Smooth muscle cell (in vitro differentiated cells): ENCODE data around the gene MTCL1. TPM values are rescaled to one million over a fixed set of nuclear protein-coding genes. Genes with fewer than 3 reads are reported as not detected.

Source experiments
- DNase-seq: peaks from one replicate; lab custom pipeline; 2025; ENCODE audit not compliant: unreplicated experiment; lab: John Stamatoyannopoulos, UW
- H2AFZ ChIP-seq: fragments of 200-600 bp; sonication (generic); 2 replicates; pipeline ENCODE4 v1.6.0; 2016; ENCODE audit warnings: antibody characterized with exemption, low read depth, mild to moderate bottlenecking
- H3F3A ChIP-seq: fragments of 200-600 bp; sonication (generic); 2 replicates; pipeline ENCODE4 v1.6.0; 2017; ENCODE audit warnings: antibody characterized with exemption, low read depth
- H3K27ac ChIP-seq: fragments of 200-600 bp; sonication (generic); 2 replicates; pipeline ENCODE4 v1.5.1; 2016; ENCODE audit warnings: low read depth, mild to moderate bottlenecking
- H3K27me3 ChIP-seq: fragments of 200-600 bp; sonication (generic); 2 replicates; pipeline ENCODE4 v1.6.1; 2016; ENCODE audit warnings: low read depth, mild to moderate bottlenecking
- H3K36me3 ChIP-seq: fragments of 200-600 bp; sonication (generic); 2 replicates; pipeline ENCODE4 v1.5.1; 2016; ENCODE audit warnings: low read depth
- H3K4me1 ChIP-seq: fragments of 200-600 bp; sonication (generic); 2 replicates; pipeline ENCODE4 v1.5.1; 2016; ENCODE audit warnings: low read depth
- H3K4me2 ChIP-seq: fragments of 200-600 bp; sonication (generic); 2 replicates; pipeline ENCODE4 v1.6.0; 2016; ENCODE audit warnings: mild to moderate bottlenecking
- H3K4me3 ChIP-seq: fragments of 200-600 bp; sonication (generic); 2 replicates; pipeline ENCODE4 v1.5.1; 2016; ENCODE audit warnings: mild to moderate bottlenecking
- H3K79me2 ChIP-seq: fragments of 200-600 bp; sonication (generic); 2 replicates; pipeline ENCODE4 v1.6.0; 2016; ENCODE audit warnings: low read depth, mild to moderate bottlenecking
- H3K9ac ChIP-seq: fragments of 200-600 bp; sonication (generic); 2 replicates; pipeline ENCODE4 v1.6.0; 2016; ENCODE audit warnings: low read depth
- H3K9me3 ChIP-seq: fragments of 200-600 bp; sonication (generic); replicated peaks from 2 replicates; pipeline ENCODE4 v1.5.1; 2016; ENCODE audit warnings: low read depth
- H4K20me1 ChIP-seq: fragments of 200-600 bp; sonication (generic); 2 replicates; pipeline ENCODE4 v1.6.0; 2016; ENCODE audit warnings: low read depth
- WGBS: methylation state at CpG from one replicate; pipeline ENCODE4 v1.1.7; 2016; ENCODE audit warnings: low lambda C conversion rate; 5-methylcytosine and 5-hydroxymethylcytosine counted together
- polyA plus RNA-seq: library from polyadenylated mRNA; unstranded; fragments of >200 nt; fragmentation: Nextera tagmentation; extraction: Ambion mirVana; gene quantifications from 2 replicates; pipeline ENCODE4 v1.2.1, GENCODE V29; 2016
- total RNA-seq: library from RNA; depleted of rRNA; stranded (reverse); fragments of >200 nt; gene quantifications from 2 replicates; pipeline ENCODE4 v1.2.3, GENCODE V29; 2014
- TF ChIP-seq, protein P1 (sequence below): fragments of 200-600 bp; sonication (generic); IDR thresholded peaks from 2 replicates; pipeline ENCODE4 v1.5.1; 2017; ENCODE audit warnings: borderline replicate concordance, mild to moderate bottlenecking, antibody characterized with exemption; ENCODE audit not compliant: insufficient read depth, poor library complexity, severe bottlenecking

Gene MTCL1
- total and polyA plus RNA-seq, 2 experiments from 2014 or later = 5.5 to 15.2 TPM

DNA sequence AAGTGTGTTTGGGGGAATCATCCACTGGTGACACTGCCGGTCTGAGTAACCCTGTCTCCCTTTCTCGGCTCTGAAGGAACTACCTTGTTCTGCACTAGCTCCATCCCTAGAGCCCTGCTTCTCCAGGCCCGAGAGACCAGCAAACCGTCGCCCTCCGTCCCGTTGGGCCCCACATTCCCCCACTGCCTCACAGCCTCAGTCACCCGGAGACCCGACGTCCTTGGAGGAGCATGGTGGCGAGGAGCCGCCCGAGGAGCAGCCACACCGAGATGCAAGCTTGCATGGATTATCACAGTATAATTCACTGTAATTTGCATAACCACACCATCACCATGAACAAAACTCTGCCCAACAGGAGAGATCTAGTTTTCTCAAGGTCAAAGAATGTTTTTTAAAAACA is 126.2 kb downstream of the MTCL1 start:
- no peaks in the 10 kb centered on the region for H3F3A ChIP-seq
- DNase-seq = no peak

DNA sequence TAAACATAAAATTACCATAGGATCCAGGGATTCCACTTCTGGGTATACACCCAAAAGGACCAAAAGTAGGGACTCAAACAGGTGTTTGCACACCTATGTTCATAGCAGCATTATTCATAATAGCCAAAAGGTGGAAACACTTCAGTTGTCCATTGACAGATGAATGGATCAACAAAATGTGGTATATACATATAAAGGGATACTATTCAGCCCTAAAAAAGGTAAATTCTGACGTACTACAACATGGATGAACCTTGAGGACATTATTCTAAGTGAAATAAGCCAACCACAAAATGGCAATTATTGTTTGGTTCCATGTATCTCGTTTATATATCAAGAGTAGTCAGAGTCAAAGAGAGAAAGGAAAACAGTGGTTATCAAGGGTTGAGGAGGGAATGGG is 128.1 kb downstream of the MTCL1 start:
- Histone ChIP-seq H3K4me3 (no peak overlapping the region), H3K27me3 (no peaks in the 10 kb centered on the region), H3K79me2 (no peaks in the 10 kb centered on the region), H4K20me1 (no peaks in the 10 kb centered on the region), H3K4me1 (no peaks in the 10 kb centered on the region), H3F3A (no peaks in the 10 kb centered on the region), H3K9me3 (no peaks in the 10 kb centered on the region), H3K9ac (no peak overlapping the region), H3K4me2 (no peak overlapping the region), H3K27ac (no peak overlapping the region), H2AFZ (no peak overlapping the region), H3K36me3 (no peaks in the 10 kb centered on the region)
- WGBS = 91% methylated on average over 2 of the region's 2 CpGs
- DNase-seq = no peak
- TF ChIP-seq, protein P1, sequence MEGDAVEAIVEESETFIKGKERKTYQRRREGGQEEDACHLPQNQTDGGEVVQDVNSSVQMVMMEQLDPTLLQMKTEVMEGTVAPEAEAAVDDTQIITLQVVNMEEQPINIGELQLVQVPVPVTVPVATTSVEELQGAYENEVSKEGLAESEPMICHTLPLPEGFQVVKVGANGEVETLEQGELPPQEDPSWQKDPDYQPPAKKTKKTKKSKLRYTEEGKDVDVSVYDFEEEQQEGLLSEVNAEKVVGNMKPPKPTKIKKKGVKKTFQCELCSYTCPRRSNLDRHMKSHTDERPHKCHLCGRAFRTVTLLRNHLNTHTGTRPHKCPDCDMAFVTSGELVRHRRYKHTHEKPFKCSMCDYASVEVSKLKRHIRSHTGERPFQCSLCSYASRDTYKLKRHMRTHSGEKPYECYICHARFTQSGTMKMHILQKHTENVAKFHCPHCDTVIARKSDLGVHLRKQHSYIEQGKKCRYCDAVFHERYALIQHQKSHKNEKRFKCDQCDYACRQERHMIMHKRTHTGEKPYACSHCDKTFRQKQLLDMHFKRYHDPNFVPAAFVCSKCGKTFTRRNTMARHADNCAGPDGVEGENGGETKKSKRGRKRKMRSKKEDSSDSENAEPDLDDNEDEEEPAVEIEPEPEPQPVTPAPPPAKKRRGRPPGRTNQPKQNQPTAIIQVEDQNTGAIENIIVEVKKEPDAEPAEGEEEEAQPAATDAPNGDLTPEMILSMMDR = no peak

More for the DNA sequence above, 126.2 kb downstream of the MTCL1 start:
- H3K4me1 ChIP-seq = no peaks in the 10 kb centered on the region
- H3K9me3 ChIP-seq = no peaks in the 10 kb centered on the region
- no peaks in the 10 kb centered on the region for H3K27me3 ChIP-seq
- no peak overlapping the region for H3K4me2 ChIP-seq
- no peaks in the 10 kb centered on the region for H3K36me3 ChIP-seq
- no peak overlapping the region for H3K4me3 ChIP-seq
- TF ChIP-seq, protein P1 = no peak
- H3K9ac ChIP-seq = no peak overlapping the region
- peak overlapping the region; percentile 17 for H3K27ac ChIP-seq
- 94% methylated on average over 14 of the region's 14 CpGs for WGBS
- no peak overlapping the region for H2AFZ ChIP-seq
- H3K79me2 ChIP-seq = no peaks in the 10 kb centered on the region
- H4K20me1 ChIP-seq = no peaks in the 10 kb centered on the region

DNA sequence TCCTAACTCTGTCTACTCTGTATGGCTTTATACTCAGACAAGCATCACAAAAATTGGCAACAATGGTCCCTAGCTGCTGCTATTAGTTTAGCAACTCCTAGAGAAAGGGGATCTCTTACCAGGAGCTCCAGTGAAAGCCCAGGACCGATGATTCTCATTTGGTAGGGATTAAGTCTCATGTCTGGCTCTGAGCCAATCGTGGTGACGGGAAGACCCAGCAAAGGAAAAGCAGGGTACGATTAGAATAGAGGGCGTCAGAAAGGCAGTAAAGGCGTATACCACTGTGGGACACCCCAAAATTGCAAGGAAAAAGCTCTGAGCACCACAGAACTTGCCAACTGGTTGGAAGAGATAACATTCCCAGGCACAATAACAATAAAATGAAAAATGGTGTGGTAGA is 129.5 kb downstream of the MTCL1 start:
- H3K27ac ChIP-seq = no peak overlapping the region
- 89% methylated on average over 6 of the region's 6 CpGs for WGBS

DNA sequence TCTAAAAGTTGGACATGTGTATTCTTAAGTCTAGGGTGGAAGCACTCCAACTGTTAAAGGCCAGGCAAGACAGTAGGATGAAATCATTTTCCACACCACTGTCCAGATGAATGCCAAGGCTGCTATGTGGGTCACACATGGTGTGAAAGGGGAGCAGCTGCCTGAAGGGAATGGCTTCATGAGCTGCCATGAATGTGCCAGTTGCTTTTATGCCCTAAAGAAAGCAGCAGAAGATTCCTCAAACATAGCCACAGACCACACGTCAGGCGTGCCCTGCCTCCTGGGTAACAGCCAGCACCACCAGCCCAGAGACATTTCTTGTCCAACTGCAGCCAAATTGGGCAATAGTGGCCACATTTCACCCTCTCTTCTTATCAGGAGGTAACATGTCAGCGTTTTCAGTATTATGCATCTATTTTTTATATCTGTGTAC is 130.2 kb downstream of the MTCL1 start:
- Histone ChIP-seq H3K4me3 (no peak overlapping the region), H4K20me1 (no peaks in the 10 kb centered on the region), H3K4me2 (no peak overlapping the region), H3K79me2 (no peaks in the 10 kb centered on the region), H3K36me3 (no peaks in the 10 kb centered on the region), H3K9ac (no peak overlapping the region), H3K27ac (no peak overlapping the region), H2AFZ (no peak overlapping the region), H3K27me3 (no peaks in the 10 kb centered on the region), H3K4me1 (no peaks in the 10 kb centered on the region), H3F3A (no peaks in the 10 kb centered on the region), H3K9me3 (no peaks in the 10 kb centered on the region)
- DNase-seq = no peak
- 89% methylated on average over 3 of the region's 3 CpGs for WGBS
- TF ChIP-seq, protein P1 = no peak

More for the DNA sequence above, 129.5 kb downstream of the MTCL1 start:
- no peak for DNase-seq
- Histone ChIP-seq H3K27me3 (no peaks in the 10 kb centered on the region), H3K9me3 (no peaks in the 10 kb centered on the region), H3K9ac (no peak overlapping the region), H2AFZ (no peak overlapping the region), H3K36me3 (no peaks in the 10 kb centered on the region), H3K4me1 (no peaks in the 10 kb centered on the region), H3F3A (no peaks in the 10 kb centered on the region), H3K79me2 (no peaks in the 10 kb centered on the region), H4K20me1 (no peaks in the 10 kb centered on the region), H3K4me3 (no peak overlapping the region), H3K4me2 (no peak overlapping the region)
- TF ChIP-seq, protein P1 = no peak
